LNCaP clone FGC (cell line): ENCODE results near the gene LTA.

Source experiments
- DNase-seq: peaks from one replicate; pipeline ENCODE4 v3.0.0-alpha.2; 2011; ENCODE audit warnings: low read depth
- H3K4me3 ChIP-seq: 2 replicates; pipeline ENCODE4 v1.5.1; 2011; ENCODE audit warnings: mild to moderate bottlenecking, low read depth, low read length, control low read depth
- TF ChIP-seq, protein P1 (sequence below): IDR thresholded peaks from 2 replicates; pipeline ENCODE4 v1.5.1; 2012; ENCODE audit warnings: mild to moderate bottlenecking; ENCODE audit not compliant: control insufficient read depth, insufficient read depth; ENCODE audit errors: extremely low read depth

LTA gene

DNA sequence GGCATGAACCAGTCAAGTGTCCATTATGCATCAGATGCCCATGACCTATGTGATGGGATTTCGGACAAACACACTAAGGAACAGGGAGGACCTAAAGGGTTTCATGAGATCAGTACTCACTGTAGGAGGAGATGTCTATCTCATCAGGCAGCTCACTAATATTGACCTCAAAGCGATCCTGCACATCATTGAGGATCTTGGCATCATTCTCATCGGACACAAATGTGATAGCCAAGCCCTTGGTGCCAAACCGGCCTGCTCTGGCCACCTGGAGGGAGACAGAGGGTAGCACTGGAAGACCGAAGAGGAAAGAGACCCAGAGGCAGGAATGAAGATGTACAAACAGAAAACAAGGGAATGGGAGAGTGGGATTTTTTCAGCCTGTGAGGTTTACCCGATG is 41.4 kb upstream of the LTA start:
- TF ChIP-seq, protein P1, sequence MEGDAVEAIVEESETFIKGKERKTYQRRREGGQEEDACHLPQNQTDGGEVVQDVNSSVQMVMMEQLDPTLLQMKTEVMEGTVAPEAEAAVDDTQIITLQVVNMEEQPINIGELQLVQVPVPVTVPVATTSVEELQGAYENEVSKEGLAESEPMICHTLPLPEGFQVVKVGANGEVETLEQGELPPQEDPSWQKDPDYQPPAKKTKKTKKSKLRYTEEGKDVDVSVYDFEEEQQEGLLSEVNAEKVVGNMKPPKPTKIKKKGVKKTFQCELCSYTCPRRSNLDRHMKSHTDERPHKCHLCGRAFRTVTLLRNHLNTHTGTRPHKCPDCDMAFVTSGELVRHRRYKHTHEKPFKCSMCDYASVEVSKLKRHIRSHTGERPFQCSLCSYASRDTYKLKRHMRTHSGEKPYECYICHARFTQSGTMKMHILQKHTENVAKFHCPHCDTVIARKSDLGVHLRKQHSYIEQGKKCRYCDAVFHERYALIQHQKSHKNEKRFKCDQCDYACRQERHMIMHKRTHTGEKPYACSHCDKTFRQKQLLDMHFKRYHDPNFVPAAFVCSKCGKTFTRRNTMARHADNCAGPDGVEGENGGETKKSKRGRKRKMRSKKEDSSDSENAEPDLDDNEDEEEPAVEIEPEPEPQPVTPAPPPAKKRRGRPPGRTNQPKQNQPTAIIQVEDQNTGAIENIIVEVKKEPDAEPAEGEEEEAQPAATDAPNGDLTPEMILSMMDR = no peak
- DNase-seq = no peak
- H3K4me3 ChIP-seq = no peak overlapping the region

DNA sequence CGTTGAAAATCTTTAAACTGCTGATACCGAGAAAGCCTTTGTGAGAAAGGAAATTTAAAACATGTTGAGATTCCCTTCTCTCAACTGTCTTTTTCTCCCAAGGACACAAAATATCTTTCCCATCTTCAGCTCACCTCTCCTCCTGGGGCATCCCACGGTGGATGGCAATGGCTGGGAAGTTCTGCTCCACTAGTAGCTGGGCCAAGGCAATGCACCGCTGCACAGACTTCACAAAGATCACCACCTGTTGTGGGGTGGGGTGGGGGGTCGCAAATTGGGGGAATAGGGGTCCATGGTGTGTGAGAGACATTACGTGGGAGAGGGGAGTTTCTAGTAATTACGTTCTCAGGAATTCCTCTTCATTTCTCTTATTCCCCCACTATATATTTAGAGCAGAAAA is 40.9 kb upstream of the LTA start:
- no peak overlapping the region for H3K4me3 ChIP-seq
- TF ChIP-seq, protein P1 = no peak
- no peak for DNase-seq

DNA sequence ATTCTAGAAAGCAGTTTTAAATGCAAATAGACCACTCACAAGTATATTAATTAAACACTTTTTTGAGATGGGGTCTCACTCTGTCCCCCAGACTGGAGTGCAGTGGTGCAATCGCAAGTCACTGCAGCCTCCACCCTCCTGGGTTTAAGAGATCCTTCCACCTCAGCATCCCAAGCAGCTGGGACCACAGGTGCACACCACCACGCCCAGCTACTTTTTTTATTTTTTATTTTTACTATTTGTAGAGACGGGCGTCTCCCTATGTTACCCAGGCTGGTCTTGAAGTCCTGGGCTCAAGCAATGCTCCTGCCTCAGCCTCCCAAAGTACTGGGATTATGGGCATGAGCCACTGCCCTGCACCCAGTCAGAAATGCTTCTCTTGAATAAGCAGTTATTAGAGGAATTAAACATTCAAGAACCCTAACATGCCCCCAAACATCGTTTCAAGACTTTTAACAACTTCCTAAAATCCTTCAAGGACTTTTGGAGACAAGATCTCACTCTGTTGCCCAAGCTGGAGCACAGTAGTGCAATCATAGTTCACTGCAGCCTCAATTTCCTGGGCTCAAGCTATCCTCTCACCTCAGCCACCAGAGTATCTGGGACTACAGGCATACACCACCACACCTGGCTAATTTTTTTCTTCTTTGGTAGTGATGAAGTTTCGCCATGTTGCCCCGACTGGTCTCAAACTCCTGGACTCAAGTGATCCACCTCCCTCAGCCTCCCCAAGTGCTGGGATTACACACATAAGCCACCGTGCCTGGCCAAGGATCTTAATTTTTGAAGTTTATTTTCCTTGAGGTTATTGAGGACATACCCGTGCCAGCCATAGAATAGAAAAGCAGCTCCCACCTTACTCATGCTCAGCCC is 40.1 kb upstream of the LTA start:
- DNase-seq = no peak
- TF ChIP-seq, protein P1 = no peak
- no peak overlapping the region for H3K4me3 ChIP-seq

DNA sequence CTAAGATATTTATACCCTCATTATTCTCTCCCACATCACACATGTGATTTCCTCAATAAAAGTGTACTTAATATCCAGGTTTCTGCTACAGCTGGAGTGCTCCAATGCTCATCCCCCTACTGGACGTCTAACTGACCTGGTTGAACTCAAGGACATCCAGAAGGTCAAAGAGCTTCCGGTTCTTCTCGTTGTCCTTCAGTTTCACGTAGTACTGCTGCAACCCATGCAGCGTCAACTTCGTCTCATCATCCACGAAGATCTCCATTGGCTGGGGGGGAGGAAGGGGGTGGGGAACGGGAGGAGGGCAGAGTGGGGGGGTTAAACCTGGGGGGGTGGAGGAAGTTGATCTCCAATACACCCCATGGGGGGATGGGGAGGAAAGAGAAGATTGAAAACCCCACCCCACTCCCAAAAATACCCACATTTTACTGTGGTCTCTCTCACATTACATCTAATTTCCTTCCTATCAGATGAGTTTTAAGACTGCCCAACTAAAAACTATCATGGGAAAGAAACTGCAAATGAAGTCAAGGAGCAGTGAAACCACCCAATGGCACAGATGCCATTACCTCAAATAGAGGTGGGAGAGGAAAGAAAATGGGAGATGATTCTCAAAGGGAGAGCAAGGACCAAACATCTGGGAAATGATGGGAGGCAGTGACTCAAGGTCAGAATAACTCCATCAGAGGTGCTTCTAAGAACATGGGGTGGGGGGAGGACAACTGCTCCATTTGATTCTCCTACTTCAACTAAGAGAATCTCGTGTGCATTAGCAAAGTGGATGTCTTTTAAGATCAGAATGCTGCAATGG is 39.2 kb upstream of the LTA start:
- TF ChIP-seq, protein P1 = no peak
- H3K4me3 ChIP-seq = no peak overlapping the region
- DNase-seq = no peak

DNA sequence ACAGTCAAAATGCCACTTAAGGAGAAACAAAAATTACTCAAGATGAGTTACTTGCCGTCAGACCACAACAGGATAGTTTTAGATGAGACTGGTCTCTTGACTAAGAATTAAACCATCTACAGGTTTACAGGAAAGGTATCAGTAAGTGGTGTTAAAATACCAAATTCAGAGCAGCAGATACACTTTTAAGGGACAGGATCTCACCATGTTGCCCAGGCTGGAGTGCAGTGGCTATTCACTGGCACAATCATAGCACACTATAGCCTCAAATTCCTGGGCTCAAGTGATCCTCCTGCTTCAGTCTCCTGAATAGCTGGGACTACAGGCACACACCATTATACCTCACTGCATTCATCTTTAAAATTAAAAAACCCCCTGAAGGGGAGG is 38.6 kb upstream of the LTA start:
- TF ChIP-seq, protein P1 = no peak
- H3K4me3 ChIP-seq = no peak overlapping the region
- DNase-seq = no peak

DNA sequence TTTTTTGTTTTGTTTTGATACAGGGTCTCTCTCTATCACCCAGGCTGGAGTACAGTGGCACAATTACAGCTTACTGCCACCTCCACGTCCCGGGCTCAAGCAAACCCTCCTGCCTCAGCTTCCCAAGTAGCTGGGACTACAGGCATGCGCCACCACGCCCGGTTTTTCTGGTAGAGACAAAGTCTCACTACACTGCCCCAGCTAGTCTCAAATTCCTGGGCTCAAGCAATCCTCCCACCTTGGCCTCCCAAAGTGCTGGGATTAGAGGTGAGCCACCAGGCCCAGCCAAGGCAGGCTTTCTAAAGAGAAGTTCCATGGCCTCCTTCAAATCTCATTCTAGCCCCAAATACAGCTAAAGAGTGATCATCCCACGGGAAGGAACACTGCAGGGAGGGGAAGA is 38.1 kb upstream of the LTA start:
- DNase-seq = no peak
- no peak overlapping the region for H3K4me3 ChIP-seq
- TF ChIP-seq, protein P1 = no peak
